Measurements from ENCODE around the gene POU2AF1. TPM values are rescaled to one million over a fixed set of nuclear protein-coding genes. Genes with fewer than 3 reads are reported as not detected.

The POU2AF1 gene
- polyA plus RNA-seq, 2 of the 4 experiments (the other 2 are of a cell fraction): not detected

- no peaks in the 10 kb centered on the region for H3K4me1 ChIP-seq
- no peaks in the 10 kb centered on the region for H3K9me3 ChIP-seq
- 70% methylated on average over 2 of the region's 2 CpGs for WGBS (ENCODE audit: missing lambda C conversion rate)
- ChIA-PET POLR2A (no interaction called here), CTCF (interaction anchor here (2.0 kb wide), 1 partner anchor 15 kb away, joined by 9 read pairs; no protein-coding TSS in a partner anchor)
- DNase-seq (ENCODE audit: low read depth in 1 of 2, low spot score in 1 of 2): no peak
- TF ChIP-seq SMC3 (IDR thresholded peaks at IDR 0.05): no peak
- no peak for TF ChIP-seq POLR2A (IDR thresholded peaks at IDR 0.05; ENCODE audit: low read length)
- no peak for TF ChIP-seq HOXA7 (CRISPR knock-in tag; IDR thresholded peaks at IDR 0.05)
- TF ChIP-seq REST (IDR thresholded peaks at IDR 0.05): no peak
- TF ChIP-seq HEYL (CRISPR knock-in tag; IDR thresholded peaks at IDR 0.05): no peak
- TF ChIP-seq FOSB (CRISPR knock-in tag; IDR thresholded peaks at IDR 0.05): no peak
- TF ChIP-seq RAD21 (conservative IDR thresholded peaks at IDR 0.05 in 1 of 2, IDR thresholded peaks at IDR 0.05 in 1 of 2): no peak
- no peak for TF ChIP-seq E2F6 (IDR thresholded peaks at IDR 0.05; ENCODE audit: borderline replicate concordance, low read depth)
- TF ChIP-seq ESRRA (IDR thresholded peaks at IDR 0.05; ENCODE audit: borderline replicate concordance, low read length): no peak
- TF ChIP-seq TFCP2L1 (CRISPR knock-in tag; IDR thresholded peaks at IDR 0.05): no peak
- TF ChIP-seq ZSCAN20 (CRISPR knock-in tag; IDR thresholded peaks at IDR 0.05): no peak
- no peak for TF ChIP-seq NFE2L2 (conservative IDR thresholded peaks at IDR 0.05; ENCODE audit: low read length)
- TF ChIP-seq KDM1A (IDR thresholded peaks at IDR 0.05; ENCODE audit: low read depth): no peak
- H3K27ac ChIP-seq: no peak overlapping the region
- no peak for ATAC-seq
- H3K4me2 ChIP-seq: no peak overlapping the region
- FAIRE-seq: no peak
- H3K4me3 ChIP-seq: no peak overlapping the region
These were observed 28.6 kb upstream of the POU2AF1 start for GRCh38 chr11:111407652-111408051.

DNA sequence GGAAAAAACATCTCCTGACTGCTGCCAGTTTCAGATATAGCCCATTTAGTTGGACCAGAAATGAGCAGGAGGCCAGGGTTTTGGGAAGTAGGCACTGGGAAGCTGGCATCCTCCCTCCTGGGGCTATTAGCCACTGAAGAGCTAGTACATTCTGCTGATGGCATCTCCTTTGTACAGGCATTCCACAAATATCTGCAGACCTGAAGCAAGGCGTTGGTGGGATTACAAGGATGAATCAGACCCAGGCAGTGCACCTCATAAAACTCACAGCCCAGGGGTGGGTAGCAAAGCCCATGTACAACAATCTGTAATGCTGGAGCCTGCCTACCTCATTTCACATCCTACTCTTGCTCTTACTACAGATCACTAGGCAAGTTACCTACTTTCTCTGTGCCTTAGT is 27.5 kb upstream of the POU2AF1 start:
- Histone ChIP-seq H3K4me3 (no peak overlapping the region), H3K9me3 (no peaks in the 10 kb centered on the region), H3K4me2 (no peak overlapping the region), H3K27ac (no peak overlapping the region), H3K4me1 (no peaks in the 10 kb centered on the region)
- no peak for TF ChIP-seq RARB (CRISPR knock-in tag; IDR thresholded peaks at IDR 0.05)
- no peak for TF ChIP-seq HOXB5 (CRISPR knock-in tag; IDR thresholded peaks at IDR 0.05)
- no peak for ATAC-seq
- ChIA-PET CTCF (no interaction called here), POLR2A (no interaction called here)
- WGBS (ENCODE audit: missing lambda C conversion rate): 0% methylated on average over 1 of the region's 1 CpG
- DNase-seq (ENCODE audit: low read depth in 1 of 2, low spot score in 1 of 2): no peak
- no peak for FAIRE-seq

DNA sequence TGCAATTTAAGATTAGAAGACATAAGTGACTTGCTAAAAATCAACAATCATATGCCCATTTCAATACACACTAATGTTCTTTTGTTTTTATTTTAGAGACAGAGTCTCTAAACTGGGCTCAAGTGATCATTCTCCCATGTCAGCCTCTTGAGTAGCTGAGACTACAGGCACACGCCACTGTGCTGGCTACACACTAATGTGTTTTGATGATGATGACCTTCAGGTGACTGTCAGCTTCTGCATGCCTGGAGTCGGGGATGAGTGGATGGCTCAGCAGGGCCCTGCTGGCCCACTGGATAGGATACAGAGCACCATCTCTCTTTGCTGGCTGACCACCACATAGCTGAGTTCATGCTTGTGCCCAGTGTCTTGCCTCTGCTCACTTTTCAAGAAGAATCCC is 27.0 kb upstream of the POU2AF1 start:
- WGBS (ENCODE audit: missing lambda C conversion rate): 100% methylated on average over 1 of the region's 2 CpGs
- ATAC-seq (no peak), DNase-seq (ENCODE audit: low read depth in 1 of 2, low spot score in 1 of 2) (no peak), FAIRE-seq (no peak)
- Histone ChIP-seq H3K4me1 (no peaks in the 10 kb centered on the region), H3K4me2 (no peak overlapping the region), H3K4me3 (no peak overlapping the region), H3K27ac (no peak overlapping the region), H3K9me3 (no peaks in the 10 kb centered on the region)
- ChIA-PET CTCF (no interaction called here), POLR2A (no interaction called here)
- TF ChIP-seq MAZ (IDR thresholded peaks at IDR 0.05; ENCODE audit: borderline replicate concordance, low read depth, low read length) (no peak), JUN (IDR thresholded peaks at IDR 0.05) (no peak)

GRCh38 chr11:111405551-111405950 is 26.5 kb upstream of the POU2AF1 start:
- Histone ChIP-seq H3K27ac (no peak overlapping the region), H3K4me3 (no peak overlapping the region), H3K9me3 (no peaks in the 10 kb centered on the region), H3K4me2 (no peak overlapping the region), H3K4me1 (no peaks in the 10 kb centered on the region)
- ChIA-PET CTCF (no interaction called here), POLR2A (no interaction called here)
- DNase-seq (ENCODE audit: low read depth in 1 of 2, low spot score in 1 of 2) (no peak), ATAC-seq (no peak), FAIRE-seq (no peak)
- 82% methylated on average over 2 of the region's 2 CpGs for WGBS (ENCODE audit: missing lambda C conversion rate)
- TF ChIP-seq RFX5 (IDR thresholded peaks at IDR 0.05) (no peak), CHD4 (IDR thresholded peaks at IDR 0.05; ENCODE audit: borderline replicate concordance) (no peak), FOSL2 (IDR thresholded peaks at IDR 0.05) (no peak), FOSL2 (CRISPR knock-in tag; IDR thresholded peaks at IDR 0.05) (no peak), RCOR1 (IDR thresholded peaks at IDR 0.05; ENCODE audit: low read depth, low read length) (no peak), HEYL (CRISPR knock-in tag; IDR thresholded peaks at IDR 0.05) (no peak), EHF (CRISPR knock-in tag; IDR thresholded peaks at IDR 0.05) (no peak), RARB (CRISPR knock-in tag; IDR thresholded peaks at IDR 0.05) (no peak), CHD2 (IDR thresholded peaks at IDR 0.05; ENCODE audit: low read length, partially characterized antibody) (no peak), RNF2 (IDR thresholded peaks at IDR 0.05; ENCODE audit: borderline replicate concordance, low read depth) (no peak), ELK1 (IDR thresholded peaks at IDR 0.05; ENCODE audit: low read depth, low read length) (no peak), ZSCAN20 (CRISPR knock-in tag; IDR thresholded peaks at IDR 0.05) (no peak), JUN (IDR thresholded peaks at IDR 0.05) (no peak), SREBF2 (IDR thresholded peaks at IDR 0.05) (no peak)
